Hepatocyte (in vitro differentiated cells): Measurements from ENCODE around the gene SCGB3A1.

Experiments used
- EZH2 ChIP-seq: fragments of 200-600 bp; sonication (generic); IDR thresholded peaks from 2 replicates; pipeline ENCODE4 v1.6.1; 2016; ENCODE audit warnings: antibody characterized with exemption, mild to moderate bottlenecking, borderline replicate concordance
- EZH2phosphoT487 ChIP-seq: fragments of 200-600 bp; sonication (generic); IDR thresholded peaks from one replicate; pipeline ENCODE4 v1.6.1; 2018; ENCODE audit warnings: antibody characterized with exemption, mild to moderate bottlenecking, low read depth, moderate library complexity; ENCODE audit not compliant: unreplicated experiment, severe bottlenecking
- TF ChIP-seq, protein P1 (sequence below): fragments of 200-600 bp; sonication (generic); IDR thresholded peaks from 2 replicates; pipeline ENCODE4 v1.5.1; 2016; ENCODE audit warnings: antibody characterized with exemption, mild to moderate bottlenecking; ENCODE audit not compliant: poor library complexity

DNA sequence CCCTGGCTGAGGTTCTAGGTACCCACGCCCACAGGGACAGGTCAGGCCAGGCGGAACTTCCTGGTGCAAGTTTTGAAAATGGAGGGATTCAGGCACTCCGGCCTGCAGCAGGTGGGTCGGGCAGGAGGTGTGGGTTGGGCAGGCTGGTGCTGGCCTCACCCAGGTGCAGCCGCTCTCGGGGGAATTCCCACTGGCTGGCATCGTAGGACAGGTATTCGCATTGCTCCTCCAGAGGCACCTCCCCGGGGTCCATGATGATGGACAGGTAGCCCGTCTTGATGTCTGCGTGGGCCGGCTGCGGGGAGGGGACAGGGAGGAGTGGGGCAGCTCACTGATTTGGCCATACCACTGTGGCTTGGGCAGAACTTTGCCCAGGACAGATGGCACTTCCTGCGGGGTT is 28.7 kb upstream of the SCGB3A1 start:
- TF ChIP-seq, protein P1, sequence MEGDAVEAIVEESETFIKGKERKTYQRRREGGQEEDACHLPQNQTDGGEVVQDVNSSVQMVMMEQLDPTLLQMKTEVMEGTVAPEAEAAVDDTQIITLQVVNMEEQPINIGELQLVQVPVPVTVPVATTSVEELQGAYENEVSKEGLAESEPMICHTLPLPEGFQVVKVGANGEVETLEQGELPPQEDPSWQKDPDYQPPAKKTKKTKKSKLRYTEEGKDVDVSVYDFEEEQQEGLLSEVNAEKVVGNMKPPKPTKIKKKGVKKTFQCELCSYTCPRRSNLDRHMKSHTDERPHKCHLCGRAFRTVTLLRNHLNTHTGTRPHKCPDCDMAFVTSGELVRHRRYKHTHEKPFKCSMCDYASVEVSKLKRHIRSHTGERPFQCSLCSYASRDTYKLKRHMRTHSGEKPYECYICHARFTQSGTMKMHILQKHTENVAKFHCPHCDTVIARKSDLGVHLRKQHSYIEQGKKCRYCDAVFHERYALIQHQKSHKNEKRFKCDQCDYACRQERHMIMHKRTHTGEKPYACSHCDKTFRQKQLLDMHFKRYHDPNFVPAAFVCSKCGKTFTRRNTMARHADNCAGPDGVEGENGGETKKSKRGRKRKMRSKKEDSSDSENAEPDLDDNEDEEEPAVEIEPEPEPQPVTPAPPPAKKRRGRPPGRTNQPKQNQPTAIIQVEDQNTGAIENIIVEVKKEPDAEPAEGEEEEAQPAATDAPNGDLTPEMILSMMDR: no peak
- TF ChIP-seq EZH2phosphoT487: no peak
- TF ChIP-seq EZH2: no peak
